ENCODE measurements around the gene KANSL1.

The KANSL1 gene

GRCh38 chr17:46045639-46046038 lies 147.6 kb downstream of the KANSL1 start:
- DNase-seq (ENCODE audit: low read depth, low spot score) = no peak
- peak overlapping the region; percentile 43 for H3K27ac ChIP-seq

DNA sequence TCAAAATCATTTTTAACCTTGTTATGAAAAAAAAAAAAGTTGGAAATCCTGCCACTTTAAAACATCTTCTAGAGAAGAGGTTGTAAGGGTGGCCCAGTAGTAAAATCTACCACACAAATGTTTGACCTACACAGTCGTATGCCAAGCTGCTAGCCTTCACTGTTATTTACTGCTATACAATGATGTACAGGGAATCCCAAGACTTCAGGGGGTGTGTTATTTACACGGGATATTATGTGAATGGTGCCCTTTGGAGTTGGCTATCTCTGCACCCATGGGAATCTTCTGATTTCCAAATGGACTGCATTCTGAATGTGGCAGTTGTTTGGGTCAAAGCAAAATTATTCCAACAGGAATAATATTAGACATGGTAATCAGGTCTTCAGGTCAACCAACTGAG lies 148.2 kb downstream of the KANSL1 start:
- H3K27ac ChIP-seq = peak overlapping the region; percentile 43
- no peak for DNase-seq (ENCODE audit: low read depth, low spot score)

GRCh38 chr17:46044286-46044928 lies 148.8 kb downstream of the KANSL1 start:
- H3K27ac ChIP-seq = no peak overlapping the region
- peak; percentile 34 for DNase-seq (ENCODE audit: low read depth, low spot score)

GRCh38 chr17:46043606-46044005 lies 149.6 kb downstream of the KANSL1 start:
- no peak for DNase-seq (ENCODE audit: low read depth, low spot score)
- H3K27ac ChIP-seq = no peak overlapping the region

DNA sequence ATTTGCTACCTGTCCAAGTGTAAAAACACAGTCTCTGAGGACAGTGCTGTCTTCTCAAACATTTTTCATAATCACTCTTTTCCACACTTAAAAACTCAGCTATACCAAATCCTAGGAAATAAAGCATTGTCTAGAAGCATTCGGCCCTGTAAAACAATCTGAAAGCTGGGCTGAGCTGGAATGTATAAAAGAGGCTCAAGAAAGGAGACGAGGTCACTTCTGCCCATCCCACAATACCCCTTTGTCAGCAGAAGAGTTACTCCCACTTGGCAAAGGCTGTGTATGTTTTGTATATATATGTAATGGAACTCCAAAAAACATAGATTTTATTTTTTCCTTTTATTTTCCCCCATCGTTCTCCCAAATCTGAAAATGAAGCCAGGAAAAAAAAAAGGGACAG lies 150.3 kb downstream of the KANSL1 start:
- no peak overlapping the region for H3K27ac ChIP-seq

DNA sequence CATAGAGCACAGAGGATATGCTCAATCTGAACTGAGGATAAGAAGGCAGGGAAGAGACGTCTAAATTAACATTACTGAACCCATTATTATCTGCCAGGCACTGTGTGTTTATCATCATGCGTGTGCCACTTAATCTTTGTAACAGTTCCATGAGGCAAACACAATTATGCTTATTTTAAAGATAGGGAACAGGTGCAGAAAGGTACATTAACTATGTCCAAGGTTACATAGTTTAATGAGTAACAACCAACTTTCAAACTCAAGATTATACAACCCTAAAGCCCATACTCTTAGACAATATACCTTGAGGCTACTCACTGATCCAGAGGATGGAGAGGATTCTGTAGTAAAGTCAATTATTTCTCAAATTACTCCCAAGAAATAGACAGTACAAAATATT lies 151.0 kb downstream of the KANSL1 start:
- H3K27ac ChIP-seq = no peak overlapping the region
- no peak for DNase-seq (ENCODE audit: low read depth, low spot score)

More for the DNA sequence above, 150.3 kb downstream of the KANSL1 start:
- DNase-seq (ENCODE audit: low read depth, low spot score) = no peak

DNA sequence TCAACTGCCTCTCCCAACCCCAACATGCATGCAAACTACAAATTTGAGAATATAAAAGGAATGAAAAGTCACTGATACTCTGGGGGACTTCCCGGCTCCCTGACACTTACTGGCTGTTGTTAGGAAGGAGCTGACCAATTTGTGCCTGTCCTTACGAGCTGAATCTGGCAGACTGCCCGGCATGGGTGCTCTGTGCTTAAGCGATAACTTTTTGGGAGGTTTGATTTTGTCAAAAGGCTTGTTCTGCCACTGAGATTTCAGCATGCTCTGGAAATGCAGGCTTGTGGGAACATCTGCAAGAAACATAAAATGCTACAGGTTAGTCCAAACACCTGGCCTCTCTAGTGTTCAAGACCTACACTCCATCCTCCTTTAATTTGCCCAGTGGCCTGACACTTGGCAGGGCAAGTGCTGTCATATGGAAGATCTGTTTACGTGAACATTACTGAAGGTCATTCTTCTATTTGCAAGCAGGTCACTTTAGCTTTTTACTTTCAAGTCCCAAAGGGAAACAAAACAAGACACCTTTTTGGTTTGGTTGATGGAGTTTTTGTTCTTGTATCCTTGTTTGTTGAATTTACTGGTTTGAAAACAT lies 153.5 kb downstream of the KANSL1 start:
- no peak for DNase-seq (ENCODE audit: low read depth, low spot score)
- no peak overlapping the region for H3K27ac ChIP-seq

- no peak for DNase-seq (ENCODE audit: low read depth, low spot score)
- no peak overlapping the region for H3K27ac ChIP-seq
These were observed 154.3 kb downstream of the KANSL1 start for GRCh38 chr17:46038937-46039336.

DNA sequence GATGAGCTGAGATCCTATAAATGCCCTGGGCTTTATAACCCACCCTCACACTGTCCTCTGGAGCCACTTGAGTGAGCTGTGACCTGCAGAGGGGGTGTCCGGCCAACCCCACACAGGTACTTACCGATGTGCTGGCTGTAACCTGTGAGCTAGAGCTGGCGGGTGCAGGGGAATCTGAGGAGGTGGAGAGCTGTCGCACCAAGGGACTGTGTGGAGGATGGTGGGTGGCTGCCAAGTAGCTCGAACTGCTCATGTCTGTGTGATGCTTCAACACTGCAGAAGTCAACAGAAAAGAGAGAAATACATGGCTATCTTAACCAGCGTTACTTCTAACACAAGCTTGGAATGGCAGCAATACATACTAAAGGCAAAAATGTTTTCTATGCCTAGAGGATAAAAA lies 154.8 kb downstream of the KANSL1 start:
- H3K27ac ChIP-seq = no peak overlapping the region
- DNase-seq (ENCODE audit: low read depth, low spot score) = no peak

- no peak overlapping the region for H3K27ac ChIP-seq
- no peak for DNase-seq (ENCODE audit: low read depth, low spot score)
These were observed 155.4 kb downstream of the KANSL1 start for GRCh38 chr17:46037722-46038255.

DNA sequence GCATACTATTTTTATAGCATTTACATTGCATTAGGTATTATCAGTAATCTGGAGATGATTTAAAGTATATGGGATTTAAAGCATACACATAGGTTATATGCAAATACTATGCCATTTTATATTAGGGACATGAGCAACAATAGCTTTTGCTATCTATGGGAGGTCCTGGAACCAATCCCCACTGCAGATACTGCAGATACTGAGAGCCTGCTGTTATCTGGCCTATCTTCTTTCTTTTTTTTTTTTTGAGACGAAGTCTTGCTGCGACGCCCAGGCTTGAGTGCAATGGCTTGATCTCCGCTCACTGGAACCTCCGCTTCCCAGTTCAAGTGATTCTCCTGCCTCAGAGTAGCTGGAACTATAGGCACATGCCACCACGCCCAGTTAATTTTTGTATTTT lies 156.7 kb downstream of the KANSL1 start:
- no peak for DNase-seq (ENCODE audit: low read depth, low spot score)
- H3K27ac ChIP-seq = no peak overlapping the region

GRCh38 chr17:46035112-46035818 lies 158.0 kb downstream of the KANSL1 start:
- no peak for DNase-seq (ENCODE audit: low read depth, low spot score)
- H3K27ac ChIP-seq = no peak overlapping the region

- DNase-seq (ENCODE audit: low read depth, low spot score) = no peak
- no peak overlapping the region for H3K27ac ChIP-seq
These were observed 159.8 kb downstream of the KANSL1 start for GRCh38 chr17:46033392-46033791.

DNA sequence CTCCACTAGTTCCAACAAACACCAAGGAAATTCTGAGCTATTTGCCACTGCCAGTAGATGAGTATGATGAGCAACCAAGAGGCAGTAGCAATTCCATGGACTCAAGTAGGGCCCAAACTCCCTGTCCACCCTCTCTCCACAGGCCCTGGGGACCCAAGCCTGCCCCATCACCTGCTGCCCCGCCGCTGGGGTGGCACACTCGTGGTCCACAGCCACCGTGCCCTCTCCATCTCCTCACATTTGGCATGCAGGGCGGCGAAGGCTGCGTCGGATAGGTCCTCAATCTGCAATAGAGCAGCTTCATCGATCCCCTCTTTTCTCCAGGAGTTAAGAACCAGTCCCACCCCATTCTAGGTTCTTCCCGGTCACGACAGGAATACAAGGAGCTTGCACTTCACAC lies 160.3 kb downstream of the KANSL1 start:
- no peak for DNase-seq (ENCODE audit: low read depth, low spot score)
- H3K27ac ChIP-seq = no peak overlapping the region

- H3K27ac ChIP-seq = no peak overlapping the region
- DNase-seq (ENCODE audit: low read depth, low spot score) = no peak
These were observed 161.3 kb downstream of the KANSL1 start for GRCh38 chr17:46031920-46032319.

DNA sequence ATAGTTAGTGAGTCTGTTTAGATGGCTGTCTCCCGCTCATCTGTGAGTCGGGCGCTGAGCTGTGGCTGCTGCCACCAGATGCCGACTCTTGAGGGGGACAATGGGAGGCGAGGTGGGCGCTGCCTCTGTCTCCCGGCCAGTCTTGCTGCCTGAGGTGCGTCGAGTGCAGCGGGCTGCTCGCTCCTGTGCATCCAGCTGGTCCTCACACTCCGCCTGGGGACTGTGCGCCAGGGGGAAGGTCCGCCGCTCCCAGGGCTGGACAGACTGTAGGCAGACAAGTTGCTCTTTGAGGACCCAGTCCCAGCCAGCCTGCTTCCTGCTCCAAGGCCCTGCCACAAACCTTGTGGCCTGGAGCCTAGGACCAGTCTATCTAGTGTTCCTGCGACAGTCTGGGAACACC lies 161.8 kb downstream of the KANSL1 start:
- no peak overlapping the region for H3K27ac ChIP-seq
- DNase-seq (ENCODE audit: low read depth, low spot score) = no peak

DNA sequence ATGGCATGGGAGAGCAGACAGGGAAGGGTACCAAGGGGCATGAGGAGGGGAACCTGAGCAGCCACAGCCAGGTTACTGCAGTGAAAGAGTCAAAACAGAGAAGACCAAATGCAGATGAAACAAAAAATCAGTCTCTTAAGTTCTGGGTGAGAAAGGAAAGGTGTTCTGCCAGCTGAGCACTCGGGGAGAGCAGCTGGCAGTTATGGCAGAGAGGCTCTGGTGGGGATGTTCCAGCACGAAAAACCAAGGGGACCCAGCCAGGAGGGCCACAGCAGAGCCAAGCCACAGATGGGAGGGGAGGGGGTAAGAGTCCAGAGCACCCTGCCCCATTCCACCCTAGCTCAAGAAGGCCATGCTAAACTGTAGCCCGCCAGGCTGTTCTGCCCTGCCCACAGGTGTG lies 162.5 kb downstream of the KANSL1 start:
- no peak overlapping the region for H3K27ac ChIP-seq
- DNase-seq (ENCODE audit: low read depth, low spot score) = no peak

DNA sequence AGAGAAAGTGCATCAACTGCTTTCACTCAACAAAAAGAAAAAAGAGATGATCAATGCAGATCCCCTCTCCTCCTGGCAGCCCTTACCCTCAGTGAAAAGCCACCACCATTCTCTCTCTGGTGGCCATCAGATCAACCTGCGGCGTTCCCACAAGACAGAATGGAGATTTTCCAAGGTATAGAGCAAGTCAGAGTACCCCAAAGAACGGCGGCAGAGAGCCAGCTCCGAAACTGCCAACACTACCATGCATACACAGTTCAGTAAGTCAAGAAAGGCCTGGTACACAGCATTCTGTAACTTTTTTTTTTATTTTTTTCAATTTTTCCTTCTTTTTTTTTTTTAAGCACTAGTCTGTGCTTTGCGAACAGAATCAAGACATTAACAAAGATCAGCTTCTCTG lies 163.6 kb downstream of the KANSL1 start:
- no peak overlapping the region for H3K27ac ChIP-seq
- no peak for DNase-seq (ENCODE audit: low read depth, low spot score)

DNA sequence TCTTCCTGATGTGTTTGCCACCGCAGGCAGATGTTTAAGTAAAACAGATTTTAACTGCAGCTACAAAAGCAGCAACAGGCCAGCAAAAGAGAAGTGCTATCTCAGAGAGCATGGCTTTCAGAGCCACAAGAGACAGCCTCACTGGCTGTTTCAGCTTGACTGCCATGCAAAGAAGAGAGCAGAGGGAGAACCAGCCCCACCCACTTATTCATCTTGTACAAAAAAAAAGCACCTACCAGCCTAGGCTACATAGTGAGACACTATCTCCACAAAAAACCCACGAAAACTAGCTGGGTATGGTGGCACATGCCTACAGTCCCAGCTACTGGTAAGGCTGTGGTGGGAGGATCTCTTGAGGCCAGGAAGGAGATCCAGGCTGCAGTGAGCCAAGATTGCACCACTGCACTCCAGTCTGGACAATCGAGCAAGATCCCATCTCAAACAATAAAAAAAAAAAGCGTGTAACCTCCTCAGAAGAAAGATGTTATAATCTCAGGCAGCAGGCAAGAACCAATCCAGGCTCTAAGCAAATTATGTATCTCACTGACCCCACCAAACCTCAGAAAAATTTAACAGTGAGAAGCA lies 164.2 kb downstream of the KANSL1 start:
- DNase-seq (ENCODE audit: low read depth, low spot score) = no peak
- H3K27ac ChIP-seq = no peak overlapping the region

GRCh38 chr17:46028374-46028773 lies 164.9 kb downstream of the KANSL1 start:
- DNase-seq (ENCODE audit: low read depth, low spot score) = no peak
- H3K27ac ChIP-seq = no peak overlapping the region

DNA sequence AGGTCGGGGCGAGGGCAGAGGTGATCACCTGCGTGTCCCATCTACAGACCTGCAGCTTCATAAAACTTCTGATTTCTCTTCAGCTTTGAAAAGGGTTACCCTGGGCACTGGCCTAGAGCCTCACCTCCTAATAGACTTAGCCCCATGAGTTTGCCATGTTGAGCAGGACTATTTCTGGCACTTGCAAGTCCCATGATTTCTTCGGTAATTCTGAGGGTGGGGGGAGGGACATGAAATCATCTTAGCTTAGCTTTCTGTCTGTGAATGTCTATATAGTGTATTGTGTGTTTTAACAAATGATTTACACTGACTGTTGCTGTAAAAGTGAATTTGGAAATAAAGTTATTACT lies 165.3 kb downstream of the KANSL1 start:
- H3K27ac ChIP-seq = no peak overlapping the region
- no peak for DNase-seq (ENCODE audit: low read depth, low spot score)

All from epithelial cell of prostate (primary cell).